Type B pancreatic cell (in vitro differentiated cells): ENCODE measurements around the gene REEP3. TPM values are rescaled to one million over a fixed set of nuclear protein-coding genes. Genes with fewer than 3 reads are reported as not detected.

ENCODE experiments used
- DNase-seq: peaks from one replicate; pipeline ENCODE4 v3.0.0; 2021; ENCODE audit warnings: mixed read lengths; ENCODE audit not compliant: unreplicated experiment; ENCODE audit errors: extremely low spot score
- H3K27ac Mint-ChIP-seq: 2 replicates; pipeline ENCODE4 v1.8.0; 2021; ENCODE audit warnings: mild to moderate bottlenecking, mixed read lengths
- H3K27me3 Mint-ChIP-seq: 2 replicates; pipeline ENCODE4 v1.8.0; 2021; ENCODE audit warnings: mixed read lengths
- H3K36me3 Mint-ChIP-seq: 2 replicates; pipeline ENCODE4 v1.8.0; 2021; ENCODE audit warnings: mixed read lengths
- H3K4me1 Mint-ChIP-seq: one replicate; pipeline ENCODE4 v1.8.0; 2021; ENCODE audit warnings: mixed read lengths; ENCODE audit not compliant: unreplicated experiment
- H3K4me3 Mint-ChIP-seq: 2 replicates; pipeline ENCODE4 v1.8.0; 2021; ENCODE audit warnings: mild to moderate bottlenecking, mixed read lengths
- H3K9me3 Mint-ChIP-seq: 2 replicates; pipeline ENCODE4 v1.8.0; 2021; ENCODE audit warnings: mixed read lengths
- CTCF ChIP-seq: fragments of 200-600 bp; sonication (generic); conservative IDR thresholded peaks from 2 replicates; pipeline ENCODE4 v1.5.0; 2021; ENCODE audit warnings: antibody characterized with exemption, mild to moderate bottlenecking
- total RNA-seq: library from RNA; stranded (reverse); gene quantifications from 2 replicates; pipeline ENCODE4 v1.2.1, GENCODE V29; 2021; ENCODE audit warnings: low replicate concordance

Gene REEP3
- total RNA-seq, 1 donor from 2014 or later: 38.1 TPM

- Mint-ChIP-seq H3K27me3 (no peaks in the 10 kb centered on the region), H3K9me3 (no peaks in the 10 kb centered on the region), H3K27ac (no peak overlapping the region), H3K4me3 (no peak overlapping the region), H3K36me3 (peaks cover 2% of the 10 kb centered on the region), H3K4me1 (peaks cover 18% of the 10 kb centered on the region)
- no peak for DNase-seq
- TF ChIP-seq CTCF: no peak
Observed at GRCh38 chr10:63582690-63583089, 61.5 kb downstream of the REEP3 start.

GRCh38 chr10:63583397-63583796 is 62.2 kb downstream of the REEP3 start:
- no peaks in the 10 kb centered on the region for H3K36me3 Mint-ChIP-seq
- H3K4me1 Mint-ChIP-seq: peaks cover 18% of the 10 kb centered on the region
- no peak for TF ChIP-seq CTCF
- H3K27ac Mint-ChIP-seq: no peak overlapping the region
- DNase-seq: no peak
- H3K27me3 Mint-ChIP-seq: no peaks in the 10 kb centered on the region
- no peak overlapping the region for H3K4me3 Mint-ChIP-seq
- no peaks in the 10 kb centered on the region for H3K9me3 Mint-ChIP-seq

- Mint-ChIP-seq H3K36me3 (no peaks in the 10 kb centered on the region), H3K27ac (no peak overlapping the region)
Observed at GRCh38 chr10:63583909-63584724, 62.9 kb downstream of the REEP3 start.

GRCh38 chr10:63584725-63585035 is 63.5 kb downstream of the REEP3 start:
- Mint-ChIP-seq H3K27me3 (no peaks in the 10 kb centered on the region), H3K4me1 (peaks cover 15% of the 10 kb centered on the region), H3K9me3 (no peaks in the 10 kb centered on the region), H3K4me3 (no peak overlapping the region), H3K36me3 (no peaks in the 10 kb centered on the region), H3K27ac (no peak overlapping the region)
- no peak for TF ChIP-seq CTCF
- no peak for DNase-seq

More at GRCh38 chr10:63583909-63584724, 62.9 kb downstream of the REEP3 start:
- DNase-seq: no peak
- no peak overlapping the region for H3K4me3 Mint-ChIP-seq
- TF ChIP-seq CTCF: no peak
- peaks cover 18% of the 10 kb centered on the region for H3K4me1 Mint-ChIP-seq
- H3K9me3 Mint-ChIP-seq: no peaks in the 10 kb centered on the region
- no peaks in the 10 kb centered on the region for H3K27me3 Mint-ChIP-seq

GRCh38 chr10:63585041-63585440 is 63.8 kb downstream of the REEP3 start:
- no peak overlapping the region for H3K4me3 Mint-ChIP-seq
- DNase-seq: no peak
- H3K36me3 Mint-ChIP-seq: no peaks in the 10 kb centered on the region
- H3K9me3 Mint-ChIP-seq: no peaks in the 10 kb centered on the region
- no peak for TF ChIP-seq CTCF
- H3K27me3 Mint-ChIP-seq: no peaks in the 10 kb centered on the region
- H3K27ac Mint-ChIP-seq: no peak overlapping the region
- H3K4me1 Mint-ChIP-seq: peaks cover 14% of the 10 kb centered on the region

- Mint-ChIP-seq H3K27ac (no peak overlapping the region), H3K27me3 (no peaks in the 10 kb centered on the region), H3K4me1 (peaks cover 14% of the 10 kb centered on the region), H3K4me3 (no peak overlapping the region), H3K36me3 (no peaks in the 10 kb centered on the region), H3K9me3 (no peaks in the 10 kb centered on the region)
- no peak for TF ChIP-seq CTCF
- no peak for DNase-seq
Observed at GRCh38 chr10:63586043-63586442, 64.8 kb downstream of the REEP3 start.
